Mesenchymal stem cell (in vitro differentiated cells and primary cell): Measurements from ENCODE around the gene GNAT1.

Experiments
- DNase-seq: peaks from one replicate; pipeline ENCODE4 v3.0.0-alpha.2; 2013
- H2AFZ ChIP-seq: one replicate; pipeline ENCODE4 v1.6.1; 2013; ENCODE audit warnings: low read depth, mild to moderate bottlenecking, control low read depth, inconsistent platforms, low read length, moderate library complexity
- H2AK5ac ChIP-seq: 2 replicates; pipeline ENCODE4 v1.6.1; 2013; ENCODE audit warnings: low read length, moderate library complexity, mild to moderate bottlenecking, inconsistent platforms; ENCODE audit not compliant: severe bottlenecking
- H2BK120ac ChIP-seq: one replicate; pipeline ENCODE4 v1.6.1; 2013; ENCODE audit warnings: low read depth, mild to moderate bottlenecking, inconsistent platforms, low read length, moderate library complexity
- H2BK12ac ChIP-seq, 2 experiments: one replicate each; pipeline ENCODE4 v1.6.1; 2013; ENCODE audit warnings: inconsistent platforms in 2 of 2, low read length in 2 of 2, mild to moderate bottlenecking in 2 of 2, moderate library complexity in 2 of 2, control low read depth in 1 of 2
- H2BK15ac ChIP-seq: one replicate; pipeline ENCODE4 v1.6.1; 2013; ENCODE audit warnings: mild to moderate bottlenecking, low read depth, inconsistent platforms; ENCODE audit not compliant: poor library complexity, severe bottlenecking
- H2BK5ac ChIP-seq: 2 replicates; pipeline ENCODE4 v1.6.1; 2013; ENCODE audit warnings: low read depth, mild to moderate bottlenecking, low read length, control low read depth, inconsistent platforms; ENCODE audit not compliant: poor library complexity, severe bottlenecking
- H3K14ac ChIP-seq, 2 experiments: one replicate each; pipeline ENCODE4 v1.6.1; 2013; ENCODE audit warnings: inconsistent platforms in 2 of 2, low read length in 2 of 2, control low read depth in 1 of 2, mild to moderate bottlenecking in 1 of 2, moderate library complexity in 1 of 2
- H3K18ac ChIP-seq, 2 experiments: one replicate each; pipeline ENCODE4 v1.6.1; 2013; ENCODE audit warnings: inconsistent platforms in 2 of 2, low read length in 2 of 2, control low read depth in 1 of 2, low read depth in 1 of 2, mild to moderate bottlenecking in 1 of 2
- H3K23ac ChIP-seq, 2 experiments: one replicate each; pipeline ENCODE4 v1.6.1; 2013; ENCODE audit warnings: inconsistent platforms in 2 of 2, low read length in 2 of 2, mild to moderate bottlenecking in 2 of 2, moderate library complexity in 2 of 2, control low read depth in 1 of 2
- H3K27ac ChIP-seq: 2 replicates; pipeline ENCODE4 v1.5.1; 2013; ENCODE audit warnings: mild to moderate bottlenecking, moderate library complexity, low read length, control low read depth, inconsistent platforms; ENCODE audit not compliant: poor library complexity, severe bottlenecking
- H3K27me3 ChIP-seq, 2 experiments: 2 replicates each; pipeline versions ENCODE4 v1.6.1 to v1.7.0; 2013; ENCODE audit warnings: low read length in 2 of 2, mild to moderate bottlenecking in 2 of 2, moderate library complexity in 2 of 2, control low read depth in 1 of 2, inconsistent platforms in 1 of 2; ENCODE audit not compliant: control insufficient read depth in 1 of 2, insufficient read depth in 1 of 2
- H3K36me3 ChIP-seq, 2 experiments: 2 replicates each; pipeline versions ENCODE4 v1.6.1 to v1.7.0; 2013; ENCODE audit warnings: low read length in 2 of 2, control low read depth in 1 of 2, inconsistent platforms in 1 of 2, low read depth in 1 of 2, mild to moderate bottlenecking in 1 of 2; ENCODE audit not compliant: insufficient read depth in 2 of 2, control insufficient read depth in 1 of 2
- H3K4ac ChIP-seq, 2 experiments: one replicate each; pipeline ENCODE4 v1.6.1; 2013; ENCODE audit warnings: inconsistent platforms in 2 of 2, low read length in 2 of 2, mild to moderate bottlenecking in 2 of 2, moderate library complexity in 2 of 2, control low read depth in 1 of 2, low read depth in 1 of 2
- H3K4me1 ChIP-seq: 2 replicates; pipeline ENCODE4 v1.6.1; 2013; ENCODE audit warnings: low read depth, low read length, control low read depth; ENCODE audit not compliant: control insufficient read depth, insufficient read depth
- H3K4me2 ChIP-seq: 2 replicates; pipeline ENCODE4 v1.6.1; 2013; ENCODE audit warnings: low read length, mild to moderate bottlenecking, inconsistent platforms; ENCODE audit not compliant: poor library complexity, severe bottlenecking
- H3K4me3 ChIP-seq, 2 experiments: 2 replicates each; pipeline versions ENCODE4 v1.5.1 to v1.7.0; 2013; ENCODE audit warnings: low read length in 2 of 2, mild to moderate bottlenecking in 2 of 2, control low read depth in 1 of 2, low read depth in 1 of 2; ENCODE audit not compliant: insufficient read depth in 1 of 2
- H3K79me1 ChIP-seq: replicated peaks from 2 replicates; pipeline ENCODE4 v1.6.1; 2013; ENCODE audit warnings: mild to moderate bottlenecking, control low read depth, low read length, inconsistent platforms; ENCODE audit not compliant: poor library complexity, severe bottlenecking
- H3K9ac ChIP-seq: 2 replicates; pipeline ENCODE4 v1.7.0; 2013; ENCODE audit warnings: mild to moderate bottlenecking, low read length, moderate library complexity
- H3K9me3 ChIP-seq: 2 replicates; pipeline ENCODE4 v1.7.0; 2013; ENCODE audit warnings: mild to moderate bottlenecking, low read length; ENCODE audit not compliant: control insufficient read depth
- H4K8ac ChIP-seq: one replicate; pipeline ENCODE4 v1.6.1; 2013; ENCODE audit warnings: inconsistent platforms, mild to moderate bottlenecking, low read length, moderate library complexity
- H4K91ac ChIP-seq: one replicate; pipeline ENCODE4 v1.6.1; 2013; ENCODE audit warnings: mild to moderate bottlenecking, low read length, inconsistent platforms
- WGBS: methylation state at CpG from one replicate; pipeline ENCODE4 v1.1.7; 2013; ENCODE audit warnings: mixed read lengths; 5-methylcytosine and 5-hydroxymethylcytosine counted together

The GNAT1 gene

DNA sequence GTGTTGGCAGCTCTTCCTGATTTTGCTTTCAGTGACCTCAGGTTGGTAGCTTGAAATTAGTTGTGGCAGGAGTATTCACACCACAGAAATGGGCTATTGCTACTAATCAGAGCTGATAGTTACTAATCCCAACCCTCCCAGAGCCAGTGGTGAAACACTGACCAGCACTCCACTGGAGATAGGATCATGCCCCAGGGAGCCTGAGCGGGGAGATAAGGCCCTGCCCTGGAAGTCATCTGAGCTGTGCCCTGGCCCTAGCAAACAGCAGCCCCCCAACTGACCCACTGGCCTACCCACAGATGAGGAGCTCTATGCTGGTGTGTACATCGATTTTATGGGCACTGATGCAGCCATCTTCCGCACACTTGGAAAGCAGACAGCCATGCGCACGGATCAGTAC, 9.4 kb upstream of the GNAT1 start:
- no peak overlapping the region for H3K18ac ChIP-seq
- H2BK5ac ChIP-seq = no peak overlapping the region
- H2BK12ac ChIP-seq = no peak overlapping the region
- no peaks in the 10 kb centered on the region for H3K79me1 ChIP-seq
- H2BK120ac ChIP-seq = no peak overlapping the region
- peak overlapping the region in 1 of 2 experiments; percentile 19 for H3K4me3 ChIP-seq
- no peak overlapping the region for H3K4ac ChIP-seq
- WGBS = 96% methylated on average over 5 of the region's 5 CpGs
- H3K4me2 ChIP-seq = no peak overlapping the region
- no peak overlapping the region for H3K27ac ChIP-seq
- no peak overlapping the region for H3K9ac ChIP-seq
- H3K36me3 ChIP-seq = peaks cover 0 to 30% of the 10 kb centered on the region in 2 experiments
- no peak overlapping the region for H3K23ac ChIP-seq
- H2AK5ac ChIP-seq = no peak overlapping the region
- DNase-seq = no peak
- H3K14ac ChIP-seq = no peak overlapping the region
- H3K27me3 ChIP-seq = peaks cover 7 to 36% of the 10 kb centered on the region in 2 experiments
- peaks cover 11% of the 10 kb centered on the region for H3K4me1 ChIP-seq
- H2AFZ ChIP-seq = no peak overlapping the region
- H4K8ac ChIP-seq = no peak overlapping the region
- H2BK15ac ChIP-seq = peak overlapping the region; percentile 26
- H4K91ac ChIP-seq = peak overlapping the region; percentile 58
- no peaks in the 10 kb centered on the region for H3K9me3 ChIP-seq

DNA sequence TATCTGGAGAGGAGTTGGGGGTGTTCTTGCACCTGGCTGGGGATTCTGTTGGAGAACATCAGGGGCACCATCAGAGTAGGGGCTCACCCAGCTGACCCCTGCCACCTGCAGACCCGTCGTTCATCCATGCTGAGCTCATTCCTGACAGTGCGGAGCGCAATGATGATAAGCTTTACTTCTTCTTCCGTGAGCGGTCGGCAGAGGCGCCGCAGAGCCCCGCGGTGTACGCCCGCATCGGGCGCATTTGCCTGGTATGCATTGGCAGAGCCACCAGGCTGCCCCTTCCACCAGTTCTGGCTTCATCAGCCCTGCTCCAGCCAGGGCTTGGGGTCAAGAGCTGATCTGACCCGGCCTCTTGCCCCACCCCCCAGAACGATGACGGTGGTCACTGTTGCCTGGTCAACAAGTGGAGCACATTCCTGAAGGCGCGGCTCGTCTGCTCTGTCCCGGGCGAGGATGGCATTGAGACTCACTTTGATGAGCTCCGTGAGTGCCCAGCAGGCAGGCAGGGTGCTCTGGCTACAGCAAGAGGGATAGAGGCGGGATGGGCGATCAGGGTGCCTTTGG, 8.8 kb upstream of the GNAT1 start:
- H3K4ac ChIP-seq = no peak overlapping the region
- H3K4me1 ChIP-seq = peaks cover 8% of the 10 kb centered on the region
- peak overlapping the region; percentile 9 for H4K8ac ChIP-seq
- no peak overlapping the region for H2AK5ac ChIP-seq
- no peak overlapping the region for H2BK12ac ChIP-seq
- no peak for DNase-seq
- H3K27me3 ChIP-seq = peaks cover 7 to 36% of the 10 kb centered on the region in 2 experiments
- no peak overlapping the region for H3K9ac ChIP-seq
- H3K4me3 ChIP-seq = no peak overlapping the region
- no peak overlapping the region for H2BK120ac ChIP-seq
- no peak overlapping the region for H3K4me2 ChIP-seq
- no peaks in the 10 kb centered on the region for H3K9me3 ChIP-seq
- no peak overlapping the region for H2AFZ ChIP-seq
- H3K14ac ChIP-seq = no peak overlapping the region
- H3K79me1 ChIP-seq = no peaks in the 10 kb centered on the region
- H2BK15ac ChIP-seq = no peak overlapping the region
- H3K18ac ChIP-seq = no peak overlapping the region
- H3K23ac ChIP-seq = no peak overlapping the region
- no peak overlapping the region for H2BK5ac ChIP-seq
- no peak overlapping the region for H4K91ac ChIP-seq
- H3K36me3 ChIP-seq = peaks cover 0 to 28% of the 10 kb centered on the region in 2 experiments
- H3K27ac ChIP-seq = no peak overlapping the region
- 91% methylated on average over 26 of the region's 26 CpGs for WGBS

DNA sequence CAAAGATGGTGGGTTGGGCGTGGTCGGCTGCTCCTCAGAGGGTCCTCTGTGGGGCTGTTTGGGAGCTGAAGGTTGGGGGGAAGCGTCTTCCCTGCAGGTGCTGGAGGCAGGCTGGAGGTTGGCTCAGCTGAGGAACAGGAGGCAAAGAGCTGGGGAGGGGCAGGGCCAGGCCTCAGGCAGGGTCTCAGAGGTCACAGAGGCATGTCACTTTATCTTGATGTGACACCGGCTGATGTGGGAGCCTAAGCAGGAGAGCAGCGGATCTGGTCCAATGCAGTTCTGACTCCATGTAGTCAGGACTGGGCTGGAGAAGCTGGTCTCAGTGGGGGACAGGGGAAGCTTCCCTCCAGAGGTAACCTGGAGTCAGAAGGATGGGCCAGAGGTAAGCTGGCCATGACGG, 7.7 kb upstream of the GNAT1 start:
- no peak overlapping the region for H3K27ac ChIP-seq
- no peak overlapping the region for H4K8ac ChIP-seq
- no peak overlapping the region for H2BK15ac ChIP-seq
- no peaks in the 10 kb centered on the region for H3K79me1 ChIP-seq
- H2BK12ac ChIP-seq = no peak overlapping the region
- peaks cover 0 to 30% of the 10 kb centered on the region in 2 experiments for H3K36me3 ChIP-seq
- no peaks in the 10 kb centered on the region for H3K9me3 ChIP-seq
- H3K27me3 ChIP-seq = peaks cover 7 to 36% of the 10 kb centered on the region in 2 experiments
- H4K91ac ChIP-seq = no peak overlapping the region
- no peak overlapping the region for H3K4ac ChIP-seq
- no peak overlapping the region for H2BK5ac ChIP-seq
- no peak overlapping the region for H3K9ac ChIP-seq
- no peak overlapping the region for H3K4me3 ChIP-seq
- H3K4me2 ChIP-seq = no peak overlapping the region
- H3K23ac ChIP-seq = no peak overlapping the region
- no peak overlapping the region for H2AK5ac ChIP-seq
- peaks cover 8% of the 10 kb centered on the region for H3K4me1 ChIP-seq
- WGBS = 81% methylated on average over 6 of the region's 6 CpGs
- H3K18ac ChIP-seq = no peak overlapping the region
- DNase-seq = no peak
- no peak overlapping the region for H3K14ac ChIP-seq
- H2AFZ ChIP-seq = no peak overlapping the region
- H2BK120ac ChIP-seq = no peak overlapping the region

DNA sequence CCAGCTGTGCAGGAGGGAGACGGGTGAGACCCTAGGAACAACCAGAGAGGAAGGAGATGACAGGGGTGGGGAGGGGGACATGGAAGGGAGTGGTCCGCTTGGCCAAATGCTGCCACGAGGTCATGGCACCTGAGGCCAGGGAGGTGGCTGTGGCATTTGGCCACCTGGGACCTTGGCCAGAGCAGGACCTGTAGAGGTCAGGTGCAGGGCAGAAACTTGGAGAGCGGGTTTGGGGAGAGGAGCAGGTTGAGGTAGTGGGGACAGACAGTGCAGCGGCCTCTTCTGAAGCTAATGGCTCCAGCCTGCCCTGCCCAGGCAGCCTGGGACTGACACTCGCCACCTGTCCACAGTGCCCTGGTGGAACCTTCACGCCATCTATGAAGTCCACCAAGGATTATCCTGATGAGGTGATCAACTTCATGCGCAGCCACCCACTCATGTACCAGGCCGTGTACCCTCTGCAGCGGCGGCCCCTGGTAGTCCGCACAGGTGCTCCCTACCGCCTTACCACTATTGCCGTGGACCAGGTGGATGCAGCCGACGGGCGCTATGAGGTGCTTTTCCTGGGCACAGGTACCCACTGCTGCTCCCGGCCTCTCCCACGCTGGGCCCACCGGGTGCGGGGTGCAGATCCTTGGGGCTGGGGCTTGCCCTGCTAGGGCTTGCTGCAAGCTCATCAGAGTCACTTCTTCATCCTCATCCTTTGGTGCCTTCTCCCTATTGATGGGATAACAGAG, 7.0 kb upstream of the GNAT1 start:
- no peaks in the 10 kb centered on the region for H3K79me1 ChIP-seq
- H2BK5ac ChIP-seq = no peak overlapping the region
- no peak for DNase-seq
- H3K36me3 ChIP-seq = peaks cover 0 to 30% of the 10 kb centered on the region in 2 experiments
- H3K4me2 ChIP-seq = no peak overlapping the region
- no peak overlapping the region for H3K27ac ChIP-seq
- WGBS = 92% methylated on average over 19 of the region's 21 CpGs
- H3K4me3 ChIP-seq = no peak overlapping the region
- H2BK15ac ChIP-seq = no peak overlapping the region
- no peak overlapping the region for H4K91ac ChIP-seq
- H3K27me3 ChIP-seq = peaks cover 7 to 36% of the 10 kb centered on the region in 2 experiments
- H2AK5ac ChIP-seq = no peak overlapping the region
- peaks cover 10% of the 10 kb centered on the region for H3K4me1 ChIP-seq
- H2BK120ac ChIP-seq = no peak overlapping the region
- H3K18ac ChIP-seq = no peak overlapping the region
- no peak overlapping the region for H3K14ac ChIP-seq
- H3K4ac ChIP-seq = no peak overlapping the region
- H3K9me3 ChIP-seq = no peaks in the 10 kb centered on the region
- no peak overlapping the region for H3K23ac ChIP-seq
- H2AFZ ChIP-seq = no peak overlapping the region
- H3K9ac ChIP-seq = no peak overlapping the region
- no peak overlapping the region for H4K8ac ChIP-seq
- H2BK12ac ChIP-seq = no peak overlapping the region
